H4 (cell line): ENCODE measurements around the gene NEDD4. TPM values are rescaled to one million over a fixed set of nuclear protein-coding genes. Genes with fewer than 3 reads are reported as not detected.
"Not testable (repeated sequence)": the region's sequence is repeated elsewhere in the genome, so short reads cannot be mapped to it uniquely, and the experiment has no call there.

Experiments
- DNase-seq: peaks from one replicate; pipeline ENCODE4 v3.0.0-alpha.2; 2015; ENCODE audit warnings: low spot score
- total RNA-seq: library from RNA; depleted of rRNA; stranded (reverse); fragments of >200 nt; shearing (Covaris generic); gene quantifications from 2 replicates; pipeline ENCODE4 v1.2.3, GENCODE V29; 2014

NEDD4 gene
- total RNA-seq, 1 experiment from 2014 or later = 35.6 TPM

DNA sequence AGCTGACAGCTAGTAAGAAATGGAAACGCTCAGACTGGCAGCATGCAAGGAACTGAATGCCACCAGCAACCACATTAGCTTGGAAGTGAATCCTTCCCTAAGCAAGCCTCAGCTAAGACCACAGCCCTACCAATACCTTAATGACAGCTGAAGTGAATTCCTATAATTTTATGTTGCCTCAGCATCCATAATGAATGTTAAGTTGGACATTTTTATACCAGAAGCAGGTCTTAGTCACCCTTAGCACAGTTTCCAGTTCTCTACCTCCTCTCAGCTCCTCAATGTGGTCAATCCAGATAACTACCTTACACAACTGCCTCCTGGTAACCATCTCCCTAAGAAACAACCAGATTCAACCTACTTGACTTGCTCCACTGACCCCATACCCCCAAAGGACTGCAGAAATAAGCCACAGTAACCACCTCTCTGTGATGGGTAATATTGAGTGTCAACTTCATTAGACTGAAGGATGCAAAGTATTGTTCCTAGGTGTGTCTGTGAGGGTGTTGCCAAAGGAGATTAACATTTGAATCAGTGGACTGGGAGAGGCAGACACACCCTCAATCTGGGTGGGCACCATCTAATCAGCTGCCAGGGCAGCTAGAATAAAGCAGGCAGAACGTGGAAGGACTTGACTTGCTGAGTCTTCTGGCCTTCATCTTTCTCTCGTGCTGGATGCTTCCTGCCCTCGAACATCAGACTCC lies 33.5 kb downstream of the NEDD4 start:
- DNase-seq = no peak

- DNase-seq = no peak
These were observed 35.1 kb downstream of the NEDD4 start for GRCh38 chr15:55958349-55958748.

DNA sequence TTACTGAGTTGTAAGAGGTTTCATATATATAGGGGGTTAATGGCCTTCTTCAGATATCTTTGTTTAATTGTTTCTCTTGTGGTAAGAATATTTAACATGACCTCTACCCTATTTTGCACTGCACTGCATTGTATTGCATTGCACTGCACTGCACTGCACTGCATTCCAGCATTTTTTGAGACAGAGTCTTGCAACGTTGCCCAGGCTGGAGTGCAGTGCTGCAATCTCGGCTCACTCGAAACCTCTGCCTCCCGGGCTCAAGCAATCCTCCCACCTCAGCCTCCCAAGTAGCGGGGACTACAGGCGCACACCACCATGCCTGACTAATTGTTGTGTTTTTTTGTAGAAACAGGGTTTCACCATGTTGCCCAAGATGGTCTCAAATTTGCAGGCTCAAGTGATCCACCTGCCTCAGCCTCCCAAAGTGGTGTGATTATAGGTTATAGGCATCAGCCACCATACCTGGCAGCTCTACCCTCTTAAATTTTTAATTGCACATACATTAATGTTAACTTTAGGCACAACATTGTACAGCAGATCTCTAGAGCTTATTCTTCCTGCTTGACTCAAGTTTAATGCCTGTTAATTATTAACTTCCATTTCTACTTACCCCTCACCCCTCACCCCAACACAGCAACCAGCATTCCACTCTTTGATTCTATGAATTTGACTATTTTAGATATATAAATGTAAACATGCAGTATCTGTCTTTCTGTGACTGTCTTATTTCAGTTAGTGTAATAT lies 38.4 kb downstream of the NEDD4 start:
- no peak for DNase-seq

DNA sequence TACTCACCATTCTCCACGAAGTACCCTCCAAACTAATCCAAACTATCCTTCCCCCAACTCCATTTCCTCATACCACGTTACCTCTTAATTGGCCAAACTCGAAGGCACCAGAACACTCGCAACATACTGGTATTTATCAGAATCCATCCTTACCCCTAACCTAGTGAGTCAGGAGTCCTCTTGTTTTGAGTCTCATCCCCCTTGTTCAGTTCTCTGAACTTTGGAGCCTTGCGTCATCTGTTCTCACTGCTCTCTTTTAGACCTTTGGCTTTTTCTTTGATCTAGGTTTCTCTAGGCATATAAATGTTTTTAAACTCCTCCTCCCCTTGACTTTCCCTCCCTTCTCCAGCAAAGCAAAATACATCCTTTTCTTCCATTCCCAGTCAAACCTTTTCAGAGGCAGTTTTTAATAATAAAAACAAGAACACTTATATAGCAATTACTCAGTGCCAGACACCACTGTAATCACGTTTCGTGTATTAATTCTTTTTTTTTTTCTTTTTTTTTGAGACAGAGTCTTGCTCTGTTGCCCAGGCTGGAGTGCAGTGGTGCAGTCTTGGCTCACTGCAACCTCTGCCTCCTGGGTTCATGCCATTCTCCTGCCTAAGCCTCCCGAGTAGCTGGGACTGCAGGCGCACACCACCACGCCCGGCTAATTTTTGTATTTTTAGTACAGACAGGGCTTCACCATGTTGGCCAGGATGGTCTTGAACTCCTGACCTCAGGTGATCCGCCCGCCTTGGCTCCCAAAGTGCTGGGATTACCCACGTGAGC lies 40.7 kb downstream of the NEDD4 start:
- DNase-seq = not testable (repeated sequence)

GRCh38 chr15:55944606-55945005 lies 48.8 kb downstream of the NEDD4 start:
- DNase-seq = not testable (repeated sequence)

DNA sequence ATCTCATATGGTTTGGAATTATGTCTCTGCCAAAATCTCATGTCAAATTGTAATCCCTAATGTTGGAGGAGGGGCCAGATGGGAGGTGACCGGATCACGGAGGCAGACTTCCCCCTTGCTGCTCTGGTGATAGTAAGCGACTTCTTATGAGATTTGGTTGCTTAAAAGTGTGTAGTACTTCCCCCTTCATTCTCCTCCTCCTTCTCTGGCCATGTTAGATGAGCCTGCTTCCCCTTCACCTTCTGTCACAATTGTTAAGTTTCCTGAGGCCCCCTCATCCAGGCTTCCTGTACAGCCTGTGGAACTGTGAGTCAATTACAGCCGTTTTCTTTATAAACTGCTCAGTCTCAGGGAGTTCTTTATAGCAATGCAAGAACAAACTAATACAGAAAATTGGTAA lies 51.1 kb downstream of the NEDD4 start:
- no peak for DNase-seq

DNA sequence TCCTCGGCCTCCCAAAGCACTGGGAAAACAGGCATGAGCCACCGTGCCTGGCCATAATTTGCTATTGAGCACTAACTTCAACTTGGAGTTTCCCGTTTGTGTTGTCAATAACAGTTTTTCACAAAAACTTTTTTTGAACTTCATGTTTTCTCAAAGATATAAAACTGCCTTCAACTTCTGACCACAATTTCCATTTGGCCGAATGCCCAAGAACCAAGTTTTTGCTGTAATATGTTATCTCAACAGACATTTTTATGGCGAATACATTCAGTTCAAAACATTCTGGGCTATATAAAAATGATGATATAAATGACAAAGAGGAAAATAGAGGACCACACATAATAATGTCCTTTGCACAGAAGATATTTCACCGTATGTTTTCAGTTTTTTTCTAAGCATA lies 56.4 kb downstream of the NEDD4 start:
- no peak for DNase-seq

GRCh38 chr15:55928955-55929354 lies 64.5 kb downstream of the NEDD4 start:
- DNase-seq = no peak

GRCh38 chr15:55921744-55922143 lies 71.7 kb downstream of the NEDD4 start:
- DNase-seq = no peak

- DNase-seq = peak; percentile 96
These were observed 75.5 kb downstream of the NEDD4 start for GRCh38 chr15:55917881-55918296.

DNA sequence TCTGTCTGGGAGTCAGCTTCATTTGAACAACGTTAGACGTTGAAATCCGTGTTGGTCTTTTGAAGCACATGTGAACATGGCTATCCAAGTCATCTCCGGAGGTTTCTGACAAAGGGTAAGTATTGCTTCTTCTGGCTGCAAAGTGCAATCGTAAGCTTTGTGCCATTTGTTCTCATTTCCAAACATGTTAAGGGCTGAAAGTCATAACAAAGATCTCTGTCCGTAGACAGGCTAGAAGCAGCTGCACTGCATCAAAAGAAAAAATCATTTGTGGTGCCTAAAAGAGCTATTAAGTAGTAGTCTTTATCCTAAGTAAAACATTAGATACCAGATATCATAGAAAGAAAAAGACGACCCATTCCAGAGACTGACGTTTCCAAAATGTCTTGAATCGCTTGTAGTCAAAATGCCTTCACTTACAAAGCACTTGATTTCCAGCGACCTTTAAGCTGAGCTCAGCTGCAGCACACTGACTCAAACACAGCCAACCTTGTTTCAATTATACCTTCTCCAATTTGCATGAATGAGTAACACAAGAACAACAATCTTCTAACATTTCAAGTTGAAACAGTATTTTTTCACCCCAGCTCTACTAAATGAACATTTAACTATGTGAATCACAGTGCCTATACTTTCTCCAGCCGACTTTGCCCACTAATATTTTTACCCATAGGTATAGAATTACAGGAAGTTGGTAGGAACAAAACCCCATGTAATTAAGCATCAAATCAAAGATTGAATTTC lies 76.6 kb downstream of the NEDD4 start:
- peak; percentile 79 for DNase-seq

DNA sequence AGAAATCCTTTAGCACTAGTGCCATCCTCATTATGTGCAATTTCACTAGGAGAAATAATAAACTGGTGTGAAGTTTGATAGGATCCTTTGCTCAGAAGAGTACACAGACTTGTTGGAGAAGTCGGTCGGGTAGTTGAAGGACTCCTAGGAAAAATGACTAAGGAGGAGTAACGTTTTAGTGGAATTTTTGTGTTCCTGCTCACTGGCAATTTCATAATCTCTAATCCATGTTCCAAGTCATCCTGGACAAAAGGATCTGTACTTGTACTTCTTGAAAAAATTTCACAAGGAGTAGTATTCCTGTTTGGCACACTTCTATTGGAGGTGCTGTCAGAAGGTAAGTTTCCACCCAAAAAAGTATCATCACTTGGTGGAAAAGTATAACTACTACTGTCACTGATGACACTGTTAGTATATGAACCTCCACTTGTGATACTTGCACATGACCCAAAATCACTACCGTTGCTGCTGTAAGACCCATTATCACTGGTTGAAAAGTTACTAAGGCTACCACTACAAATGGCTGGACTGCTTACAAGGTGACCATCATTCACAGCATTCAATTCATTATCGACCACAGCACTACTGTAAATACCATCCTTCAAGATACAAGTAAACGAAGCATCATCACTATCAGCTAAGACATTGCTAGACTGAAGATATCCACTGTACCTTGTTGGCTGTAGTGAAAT lies 77.4 kb downstream of the NEDD4 start:
- DNase-seq = no peak

DNA sequence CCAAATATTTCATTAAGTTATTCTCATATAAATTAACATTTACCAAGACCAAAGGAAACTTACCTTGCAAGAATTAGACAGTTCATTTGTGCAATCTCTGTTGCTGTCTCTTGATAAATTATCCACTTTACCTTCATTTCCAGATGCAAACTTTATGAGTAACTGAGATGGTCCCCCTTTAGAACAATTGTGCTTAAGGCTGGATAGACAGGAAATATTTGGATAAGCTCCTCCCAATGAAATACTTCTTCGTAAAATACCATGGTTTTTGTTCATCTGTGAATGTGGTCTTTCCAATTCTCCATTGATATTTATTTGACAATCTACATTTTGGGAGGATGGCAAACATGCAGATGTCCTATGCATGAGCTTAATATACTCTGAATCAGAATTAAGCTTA lies 78.2 kb downstream of the NEDD4 start:
- no peak for DNase-seq

DNA sequence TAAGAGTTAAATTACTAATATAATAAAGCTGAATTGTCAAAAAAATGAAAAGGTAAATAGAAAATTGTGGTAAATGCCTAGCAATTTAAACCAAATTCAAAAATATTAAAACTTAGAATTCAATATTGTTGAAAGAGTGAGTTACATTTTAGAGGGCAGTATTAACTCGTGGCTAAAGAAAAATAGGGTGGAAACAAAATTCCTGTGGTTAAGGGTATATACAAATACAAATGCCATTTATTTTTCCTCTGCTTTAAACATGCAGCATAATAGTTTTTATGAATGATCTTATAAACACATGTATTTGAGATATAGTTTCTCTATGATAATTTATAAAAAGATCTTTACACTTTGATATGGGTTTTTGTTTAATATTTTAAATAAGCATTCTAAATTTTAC lies 79.0 kb downstream of the NEDD4 start:
- peak; percentile 19 for DNase-seq

DNA sequence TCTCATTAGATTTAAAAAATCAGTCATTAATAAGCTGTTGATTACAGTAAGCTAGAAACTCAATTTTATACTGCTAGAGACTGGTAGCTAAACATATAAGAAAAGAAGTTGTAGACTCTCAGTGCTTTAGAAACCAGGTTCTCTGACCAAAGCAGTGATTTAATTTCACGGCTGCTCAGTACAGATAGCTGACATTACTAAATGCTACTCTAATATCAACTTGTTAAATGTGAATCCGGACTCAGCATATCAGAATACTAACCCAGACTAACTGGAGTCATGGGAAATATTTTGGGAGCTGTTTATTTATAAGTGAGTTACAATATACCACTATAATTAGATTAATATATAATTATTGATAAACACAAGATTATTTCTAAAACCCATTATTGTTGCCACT lies 80.4 kb downstream of the NEDD4 start:
- DNase-seq = no peak

DNA sequence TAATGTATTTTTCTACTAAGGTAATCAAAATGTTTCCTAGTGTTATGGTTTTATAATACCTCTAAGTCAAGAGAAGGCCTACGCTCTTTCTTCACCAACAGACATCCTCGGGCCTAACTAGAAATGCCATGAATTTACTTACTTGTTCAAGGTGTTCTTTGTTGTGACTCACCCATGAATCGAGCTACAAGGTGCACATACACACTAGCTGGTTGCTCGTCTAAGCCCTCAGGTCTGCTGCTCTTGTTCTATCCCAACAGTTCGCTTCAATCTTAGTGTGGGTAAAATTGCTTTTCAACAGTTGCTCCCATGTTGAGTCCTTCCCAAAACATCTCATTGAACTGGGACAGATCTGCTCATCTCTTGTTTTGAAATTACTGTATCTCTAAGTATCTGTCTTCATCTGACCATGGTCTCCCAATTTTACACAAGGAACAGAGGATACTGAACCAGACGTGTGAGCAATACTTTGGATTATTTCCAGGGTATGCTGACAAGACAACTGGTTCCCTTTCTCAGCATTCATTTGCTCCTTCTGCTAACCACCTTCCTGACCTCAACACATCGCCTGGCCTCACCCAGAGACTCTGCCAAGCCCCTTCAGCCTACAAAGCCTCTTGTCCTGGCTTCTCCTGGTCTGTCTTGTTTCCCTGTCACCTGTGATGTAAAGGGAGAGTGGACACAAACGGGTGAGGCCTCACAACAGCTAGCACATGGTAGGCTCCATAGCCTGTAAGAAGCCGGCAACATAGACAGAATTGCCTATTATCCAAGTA lies 84.2 kb downstream of the NEDD4 start:
- DNase-seq = no peak

- peak; percentile 62 for DNase-seq
These were observed 85.6 kb downstream of the NEDD4 start for GRCh38 chr15:55907797-55908196.

GRCh38 chr15:55902981-55903380 lies 90.4 kb downstream of the NEDD4 start:
- DNase-seq = no peak

- DNase-seq = no peak
These were observed 93.4 kb downstream of the NEDD4 start for GRCh38 chr15:55900019-55900418.

- no peak for DNase-seq
These were observed 93.9 kb downstream of the NEDD4 start for GRCh38 chr15:55899537-55899936.
